ENCODE data around the gene FARS2. TPM values are rescaled to one million over a fixed set of nuclear protein-coding genes. Genes with fewer than 3 reads are reported as not detected.

The FARS2 gene
- total and polyA plus RNA-seq, 2 donors (not counting 1 experiment from before 2014, with no cell fraction given): 11.0 to 18.5 TPM

GRCh38 chr6:5582762-5583161, 321.4 kb downstream of the FARS2 start:
- no peak for TF ChIP-seq EZH2 (IDR thresholded peaks at IDR 0.05; ENCODE audit: low read length, missing control alignments)
- TF ChIP-seq, protein P1, sequence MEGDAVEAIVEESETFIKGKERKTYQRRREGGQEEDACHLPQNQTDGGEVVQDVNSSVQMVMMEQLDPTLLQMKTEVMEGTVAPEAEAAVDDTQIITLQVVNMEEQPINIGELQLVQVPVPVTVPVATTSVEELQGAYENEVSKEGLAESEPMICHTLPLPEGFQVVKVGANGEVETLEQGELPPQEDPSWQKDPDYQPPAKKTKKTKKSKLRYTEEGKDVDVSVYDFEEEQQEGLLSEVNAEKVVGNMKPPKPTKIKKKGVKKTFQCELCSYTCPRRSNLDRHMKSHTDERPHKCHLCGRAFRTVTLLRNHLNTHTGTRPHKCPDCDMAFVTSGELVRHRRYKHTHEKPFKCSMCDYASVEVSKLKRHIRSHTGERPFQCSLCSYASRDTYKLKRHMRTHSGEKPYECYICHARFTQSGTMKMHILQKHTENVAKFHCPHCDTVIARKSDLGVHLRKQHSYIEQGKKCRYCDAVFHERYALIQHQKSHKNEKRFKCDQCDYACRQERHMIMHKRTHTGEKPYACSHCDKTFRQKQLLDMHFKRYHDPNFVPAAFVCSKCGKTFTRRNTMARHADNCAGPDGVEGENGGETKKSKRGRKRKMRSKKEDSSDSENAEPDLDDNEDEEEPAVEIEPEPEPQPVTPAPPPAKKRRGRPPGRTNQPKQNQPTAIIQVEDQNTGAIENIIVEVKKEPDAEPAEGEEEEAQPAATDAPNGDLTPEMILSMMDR (conservative IDR thresholded peaks at IDR 0.05 in 1 of 2, IDR thresholded peaks at IDR 0.05 in 1 of 2; ENCODE audit: low read depth in 1 of 2, low read length in 2 of 2): peak in 1 of 2 donors; percentile 14
- no peak overlapping the region for H3K9ac ChIP-seq (ENCODE audit: insufficient read depth, low read length)
- no peaks in the 10 kb centered on the region for H3K36me3 ChIP-seq (ENCODE audit: control insufficient read depth, insufficient read depth, low read length)
- no peak overlapping the region for H2AFZ ChIP-seq (ENCODE audit: low read length)
- H3K4me2 ChIP-seq (ENCODE audit: extremely low read depth, insufficient read depth, low read length): no peak overlapping the region
- no peak overlapping the region for H3K4me3 ChIP-seq (replicated peaks in 1 of 4; ENCODE audit: control extremely low read depth in 1 of 4, insufficient read depth in 1 of 4, low read depth in 3 of 4, low read length in 4 of 4)
- H3K27ac ChIP-seq (ENCODE audit: insufficient read depth, low read length): no peak overlapping the region
- DNase-seq (ENCODE audit: low read depth in 2 of 2): peak; percentile 19 to 21
- H3K79me2 ChIP-seq (ENCODE audit: control insufficient read depth, insufficient read depth, low read length): no peaks in the 10 kb centered on the region
- no peaks in the 10 kb centered on the region for H3K27me3 ChIP-seq (ENCODE audit: control insufficient read depth, insufficient read depth, low read length)
- H4K20me1 ChIP-seq (ENCODE audit: control insufficient read depth, extremely low read depth, insufficient read depth, low read length): no peaks in the 10 kb centered on the region
- no peaks in the 10 kb centered on the region for H3K4me1 ChIP-seq (ENCODE audit: control insufficient read depth, extremely low read depth, insufficient read depth, low read length)
- H3K9me3 ChIP-seq (ENCODE audit: control insufficient read depth, insufficient read depth, low read depth, low read length): no peaks in the 10 kb centered on the region

DNA sequence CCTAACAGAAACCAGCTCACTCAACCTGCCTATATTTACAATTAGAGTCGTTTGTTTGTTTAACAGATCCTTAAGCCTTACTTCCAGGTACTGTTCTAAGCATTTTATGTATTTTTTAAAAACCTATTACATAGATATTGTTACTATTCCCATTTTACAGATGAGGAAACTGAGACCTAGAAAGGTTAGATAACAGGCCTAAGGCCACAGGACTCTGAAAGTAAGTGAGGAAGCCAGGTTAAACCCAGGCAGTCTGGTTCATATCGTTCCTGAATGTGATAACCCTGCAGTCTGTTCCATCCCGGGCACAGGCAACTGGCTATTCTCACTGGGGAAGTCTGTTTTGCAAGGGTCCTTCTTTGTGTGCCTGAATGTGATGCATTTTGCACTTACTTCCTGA, 322.2 kb downstream of the FARS2 start:
- Histone ChIP-seq H3K4me1 (ENCODE audit: control insufficient read depth, extremely low read depth, insufficient read depth, low read length) (no peaks in the 10 kb centered on the region), H3K9me3 (ENCODE audit: control insufficient read depth, insufficient read depth, low read depth, low read length) (no peaks in the 10 kb centered on the region), H3K4me2 (ENCODE audit: extremely low read depth, insufficient read depth, low read length) (peak overlapping the region; percentile 58), H2AFZ (ENCODE audit: low read length) (no peak overlapping the region), H3K4me3 (replicated peaks in 1 of 4; ENCODE audit: control extremely low read depth in 1 of 4, insufficient read depth in 1 of 4, low read depth in 3 of 4, low read length in 4 of 4) (no peak overlapping the region), H4K20me1 (ENCODE audit: control insufficient read depth, extremely low read depth, insufficient read depth, low read length) (no peaks in the 10 kb centered on the region), H3K36me3 (ENCODE audit: control insufficient read depth, insufficient read depth, low read length) (no peaks in the 10 kb centered on the region), H3K79me2 (ENCODE audit: control insufficient read depth, insufficient read depth, low read length) (no peaks in the 10 kb centered on the region), H3K27me3 (ENCODE audit: control insufficient read depth, insufficient read depth, low read length) (no peaks in the 10 kb centered on the region), H3K9ac (ENCODE audit: insufficient read depth, low read length) (no peak overlapping the region), H3K27ac (ENCODE audit: insufficient read depth, low read length) (no peak overlapping the region)
- TF ChIP-seq EZH2 (IDR thresholded peaks at IDR 0.05; ENCODE audit: low read length, missing control alignments): no peak
- TF ChIP-seq, protein P1 (conservative IDR thresholded peaks at IDR 0.05 in 1 of 2, IDR thresholded peaks at IDR 0.05 in 1 of 2; ENCODE audit: low read depth in 1 of 2, low read length in 2 of 2): no peak
- DNase-seq (ENCODE audit: low read depth in 2 of 2): no peak

- no peak overlapping the region for H2AFZ ChIP-seq (ENCODE audit: low read length)
- H3K4me3 ChIP-seq (replicated peaks in 1 of 4; ENCODE audit: control extremely low read depth in 1 of 4, insufficient read depth in 1 of 4, low read depth in 3 of 4, low read length in 4 of 4): no peak overlapping the region
- H3K36me3 ChIP-seq (ENCODE audit: control insufficient read depth, insufficient read depth, low read length): no peaks in the 10 kb centered on the region
- H3K27me3 ChIP-seq (ENCODE audit: control insufficient read depth, insufficient read depth, low read length): no peaks in the 10 kb centered on the region
- TF ChIP-seq, protein P1 (conservative IDR thresholded peaks at IDR 0.05 in 1 of 2, IDR thresholded peaks at IDR 0.05 in 1 of 2; ENCODE audit: low read depth in 1 of 2, low read length in 2 of 2): no peak
- no peak for TF ChIP-seq EZH2 (IDR thresholded peaks at IDR 0.05; ENCODE audit: low read length, missing control alignments)
- H3K9ac ChIP-seq (ENCODE audit: insufficient read depth, low read length): no peak overlapping the region
- no peaks in the 10 kb centered on the region for H4K20me1 ChIP-seq (ENCODE audit: control insufficient read depth, extremely low read depth, insufficient read depth, low read length)
- H3K27ac ChIP-seq (ENCODE audit: insufficient read depth, low read length): no peak overlapping the region
- peak; percentile 77 to 83 for DNase-seq (ENCODE audit: low read depth in 2 of 2)
- no peaks in the 10 kb centered on the region for H3K9me3 ChIP-seq (ENCODE audit: control insufficient read depth, insufficient read depth, low read depth, low read length)
- no peaks in the 10 kb centered on the region for H3K4me1 ChIP-seq (ENCODE audit: control insufficient read depth, extremely low read depth, insufficient read depth, low read length)
- H3K79me2 ChIP-seq (ENCODE audit: control insufficient read depth, insufficient read depth, low read length): no peaks in the 10 kb centered on the region
- peak overlapping the region; percentile 58 for H3K4me2 ChIP-seq (ENCODE audit: extremely low read depth, insufficient read depth, low read length)
Observed at GRCh38 chr6:5584078-5584482, 322.8 kb downstream of the FARS2 start.

Measured in fibroblast of lung (primary cell).